HL-60 (cell line): ENCODE data around the gene INSIG1.

Source experiments
- DNase-seq, 2 experiments: peaks; one replicate each; pipeline ENCODE4 v3.0.0-alpha.2; 2010 to 2020; ENCODE audit warnings: low read depth in 1 of 2, low spot score in 1 of 2
- H3K27ac ChIP-seq: fragments of 250-450 bp; sonication (Bioruptor Pico); replicated peaks from 2 replicates; pipeline ENCODE4 v1.5.1; 2020; ENCODE audit warnings: mild to moderate bottlenecking, moderate library complexity
- H3K27me3 ChIP-seq: fragments of 250-450 bp; sonication (Bioruptor Pico); 2 replicates; pipeline ENCODE4 v1.5.1; 2021; ENCODE audit warnings: mild to moderate bottlenecking, moderate library complexity; ENCODE audit not compliant: insufficient read depth, poor library complexity, severe bottlenecking
- H3K4me3 ChIP-seq: replicated peaks from 2 replicates; pipeline ENCODE4 v1.5.1; 2011; ENCODE audit warnings: mild to moderate bottlenecking, control low read depth, low read length; ENCODE audit not compliant: insufficient read depth
- CTCF ChIP-seq: IDR thresholded peaks from one replicate; pipeline ENCODE4 v1.5.1; 2011; ENCODE audit warnings: low read length, control low read depth, inconsistent platforms; ENCODE audit not compliant: insufficient read depth
- GABPA ChIP-seq: IDR thresholded peaks from 2 replicates; pipeline ENCODE4 v1.6.1; 2012; ENCODE audit warnings: low read depth
- POLR2AphosphoS5 ChIP-seq: IDR thresholded peaks from 2 replicates; pipeline ENCODE4 v1.6.1; 2012; ENCODE audit warnings: low read depth
- REST ChIP-seq: IDR thresholded peaks from 2 replicates; pipeline ENCODE4 v1.6.1; 2012; ENCODE audit warnings: low read depth; ENCODE audit not compliant: insufficient replicate concordance
- SPI1 ChIP-seq: IDR thresholded peaks from 2 replicates; pipeline ENCODE4 v1.6.1; 2012; ENCODE audit warnings: low read depth, mild to moderate bottlenecking, borderline replicate concordance

Gene INSIG1

GRCh38 chr7:155255621-155256020 is 42.1 kb upstream of the INSIG1 start:
- Histone ChIP-seq H3K4me3 (no peak overlapping the region), H3K27me3 (peaks cover 6% of the 10 kb centered on the region), H3K27ac (no peak overlapping the region)
- no peak for TF ChIP-seq REST
- TF ChIP-seq CTCF, result no peak
- no peak for TF ChIP-seq GABPA
- TF ChIP-seq POLR2AphosphoS5, result no peak
- TF ChIP-seq SPI1, result no peak
- peak in 1 of 2 experiments; percentile 6 for DNase-seq

DNA sequence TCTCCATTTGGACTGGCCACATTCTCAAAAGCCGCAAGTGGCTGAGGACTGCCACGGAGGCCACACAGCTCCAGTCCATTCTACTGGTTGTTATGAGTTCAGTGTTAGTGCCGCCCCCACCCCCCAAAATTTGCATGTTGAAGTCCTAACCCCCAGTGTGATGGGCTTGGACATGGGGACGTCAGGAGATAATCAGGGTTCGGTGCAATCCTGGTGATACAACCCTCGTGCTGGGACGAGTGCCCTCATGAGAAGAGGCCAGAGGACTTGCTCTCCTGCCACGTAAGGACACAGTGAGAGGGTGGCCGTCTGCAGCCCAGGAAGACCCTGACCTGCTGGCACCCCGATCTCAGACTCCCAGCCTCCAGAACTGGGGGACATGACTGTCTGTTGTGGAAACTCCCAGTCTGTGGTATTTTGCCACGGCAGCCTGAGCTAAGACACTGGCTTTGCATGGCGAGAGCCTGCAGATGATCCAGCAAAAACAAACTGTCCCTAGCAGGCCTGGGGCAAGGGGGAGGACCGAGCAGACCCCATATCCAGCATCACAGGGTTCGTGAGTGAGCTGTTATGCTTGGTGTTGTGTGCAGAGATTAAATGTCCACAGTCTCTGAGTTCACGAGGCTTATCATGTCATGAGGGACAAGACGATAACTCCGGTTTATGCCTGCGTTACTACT is 41.5 kb upstream of the INSIG1 start:
- no peak for TF ChIP-seq SPI1
- no peak for TF ChIP-seq POLR2AphosphoS5
- TF ChIP-seq CTCF, result no peak
- no peak for TF ChIP-seq REST
- TF ChIP-seq GABPA, result no peak

DNA sequence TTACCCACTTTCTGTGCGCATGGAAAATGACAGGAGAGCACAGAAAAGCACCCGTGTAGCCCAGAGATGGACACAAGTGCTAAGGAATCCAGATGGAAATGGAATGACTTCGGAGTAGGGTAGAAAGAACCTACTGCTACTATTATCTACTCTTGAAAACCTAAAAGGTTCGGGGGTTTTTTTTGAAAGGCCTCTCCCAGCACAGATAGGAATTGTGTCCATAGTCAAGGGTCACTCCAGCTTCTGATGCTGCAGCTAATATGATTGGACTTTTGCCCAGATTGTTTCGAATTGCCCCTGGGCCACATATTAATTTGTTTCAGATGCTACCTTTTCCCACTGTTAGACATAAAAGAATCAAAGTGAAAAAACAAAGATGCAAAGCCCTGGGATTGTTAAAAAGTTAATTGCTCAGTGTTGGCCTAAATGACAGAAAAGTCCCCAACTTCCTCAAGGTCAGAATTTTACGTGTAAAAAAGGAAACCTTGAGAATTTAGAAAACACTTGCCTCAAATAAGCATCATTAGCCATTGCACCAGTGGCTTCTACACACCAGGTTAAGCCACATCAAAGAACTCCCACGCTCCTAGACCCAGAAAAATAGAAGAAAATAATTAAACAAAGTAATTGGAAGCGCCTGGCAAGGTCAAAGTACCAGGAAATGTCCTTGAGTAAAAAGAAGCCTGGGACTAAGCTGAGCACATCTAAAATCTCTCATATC is 40.8 kb upstream of the INSIG1 start:
- TF ChIP-seq CTCF, result no peak
- no peak for TF ChIP-seq POLR2AphosphoS5
- no peak for DNase-seq
- no peak overlapping the region for H3K27ac ChIP-seq
- H3K4me3 ChIP-seq, result no peak overlapping the region
- peaks cover 6% of the 10 kb centered on the region for H3K27me3 ChIP-seq

More for the DNA sequence above, 41.5 kb upstream of the INSIG1 start:
- H3K27me3 ChIP-seq, result peaks cover 6% of the 10 kb centered on the region
- no peak for DNase-seq
- H3K27ac ChIP-seq, result no peak overlapping the region
- no peak overlapping the region for H3K4me3 ChIP-seq
